Heart right ventricle (tissue), 16 donors: ENCODE data around the gene PPP2R5B. TPM values are rescaled to one million over a fixed set of nuclear protein-coding genes. Genes with fewer than 3 reads are reported as not detected.

Experiments
- ATAC-seq, 8 donors: fragments of 200-7000 bp; cut with Tn5 transposase; one replicate each; pipeline ENCODE4 v1.9.1; 2020; ENCODE audit warnings: mild to moderate bottlenecking in 8 of 8, moderate library complexity in 8 of 8, moderate number of reproducible peaks in 1 of 8
- DNase-seq, 2 donors: peaks; one replicate each; pipeline ENCODE4 v3.0.0-alpha.2; 2020
- H3K27ac ChIP-seq, 10 donors: fragments of 200-600 bp; sonication (generic) in 2 of 10; one replicate each; pipeline versions ENCODE4 v1.5.0 to v1.8.0; 2020 to 2022; ENCODE audit warnings: mild to moderate bottlenecking in 3 of 10
- H3K27me3 ChIP-seq, 7 donors: fragments of 200-600 bp; one replicate each; pipeline ENCODE4 v1.8.0; 2021 to 2022; ENCODE audit warnings: mild to moderate bottlenecking in 2 of 7
- H3K36me3 ChIP-seq, 9 donors: fragments of 200-600 bp; sonication (generic) in 1 of 9; one replicate each; pipeline versions ENCODE4 v1.5.0 to v1.8.0; 2020 to 2022; ENCODE audit warnings: mild to moderate bottlenecking in 2 of 9
- H3K4me1 ChIP-seq, 9 donors: fragments of 200-600 bp; sonication (generic) in 1 of 9; one replicate each; pipeline versions ENCODE4 v1.5.0 to v1.8.0; 2020 to 2022; ENCODE audit warnings: mild to moderate bottlenecking in 4 of 9
- H3K4me3 ChIP-seq, 10 donors: fragments of 200-600 bp; sonication (generic) in 2 of 10; one replicate each; pipeline versions ENCODE4 v1.5.0 to v1.8.0; 2020 to 2022; ENCODE audit warnings: mild to moderate bottlenecking in 7 of 10, moderate library complexity in 2 of 10
- H3K9me3 ChIP-seq, 11 donors: fragments of 200-600 bp in 10 of 11; sonication (generic) in 2 of 11; one replicate each; pipeline versions ENCODE4 v1.5.0 to v1.8.0; 2013 to 2022; ENCODE audit warnings: mild to moderate bottlenecking in 2 of 11, control low read depth in 1 of 11, moderate library complexity in 1 of 11
- WGBS, 2 donors: extraction: QIAGEN DNeasy Blood & Tissue Kit; methylation state at CpG; one replicate each; pipeline ENCODE4 v1.1.7; 2013; ENCODE audit warnings: inconsistent platforms in 1 of 2; 5-methylcytosine and 5-hydroxymethylcytosine counted together
- intact Hi-C, 10 donors: fragments of 100-400 bp; cut with DNase I; formaldehyde crosslinking; loops; one replicate each; pipeline versions ENCODE4 v1.11.1 to v1.14.2; 2022
- polyA plus RNA-seq, 2 donors: library from polyadenylated mRNA; stranded (reverse); fragments of 200-250 nt; gene quantifications; one replicate each; pipeline ENCODE4 v1.2.3, GENCODE V29; 2013
- total RNA-seq, 10 donors: library from RNA; stranded (reverse); fragmentation: NEBNext Ultra II Directional in 3 of 10; extraction: Animal tissue kit (Norgen Biotek cat#: 25700) in 3 of 10; gene quantifications; one replicate each; pipeline versions ENCODE4 v1.2.1 to v1.2.4, GENCODE V29; 2021 to 2023
- TF ChIP-seq, protein P1 (sequence below), 9 donors: fragments of 200-600 bp; sonication (generic) in 2 of 9; IDR thresholded peaks; one replicate each; pipeline versions ENCODE4 v1.5.0 to v1.8.0; 2021 to 2022; ENCODE audit warnings: antibody characterized with exemption in 9 of 9, mild to moderate bottlenecking in 5 of 9, moderate library complexity in 1 of 9
- donor health status: Arrhythmogenic right ventricular cardiomyopathy.
- donor health status: ischemic (EF 13 %, LVEDD 7.1; RV severe dilation, severe dysfunction).
- donor health status: healthy with polysubstance abuse.
- donor health status: DM: no; HTN: yes; CAD: no.
- donor health status: DM: no; HTN: no; CAD: no.
- donor health status: ischemic (EF 25% LVEDD 6.9; RV normal size, moderate dysfunction).
- donor health status: ischemic (EF 25% LVEDD 5.7; RV mildly dilated, moderate dysfunction).
- donor health status: healthy.
- donor health status: DM: yes; HTN: yes; CAD: no.
- donor health status: Ischemic cardiomyopathy.
- donor health status: ischemic (EF 35%, LVEDD 5.7; RV mildly dilated, moderate dysfunction).
- donor health status: nonischemic (EF 11% LVEDD 7.7; RV severe dilation, severe dysfunction).
- donor health status: DM: yes; HTN: yes; CAD: no.
- donor health status: PGD.
- donor health status: ischemic (EF 29% LVEDD 5.4; RV normal size, mild dysfunction).
- donor health status: nonischemic (EF 23%, LVEDD 6.1; RV moderate dilation, normal function).

Gene PPP2R5B
- total and polyA plus RNA-seq, 12 donors: 13.4 to 30.8 (median 22.3) TPM

DNA sequence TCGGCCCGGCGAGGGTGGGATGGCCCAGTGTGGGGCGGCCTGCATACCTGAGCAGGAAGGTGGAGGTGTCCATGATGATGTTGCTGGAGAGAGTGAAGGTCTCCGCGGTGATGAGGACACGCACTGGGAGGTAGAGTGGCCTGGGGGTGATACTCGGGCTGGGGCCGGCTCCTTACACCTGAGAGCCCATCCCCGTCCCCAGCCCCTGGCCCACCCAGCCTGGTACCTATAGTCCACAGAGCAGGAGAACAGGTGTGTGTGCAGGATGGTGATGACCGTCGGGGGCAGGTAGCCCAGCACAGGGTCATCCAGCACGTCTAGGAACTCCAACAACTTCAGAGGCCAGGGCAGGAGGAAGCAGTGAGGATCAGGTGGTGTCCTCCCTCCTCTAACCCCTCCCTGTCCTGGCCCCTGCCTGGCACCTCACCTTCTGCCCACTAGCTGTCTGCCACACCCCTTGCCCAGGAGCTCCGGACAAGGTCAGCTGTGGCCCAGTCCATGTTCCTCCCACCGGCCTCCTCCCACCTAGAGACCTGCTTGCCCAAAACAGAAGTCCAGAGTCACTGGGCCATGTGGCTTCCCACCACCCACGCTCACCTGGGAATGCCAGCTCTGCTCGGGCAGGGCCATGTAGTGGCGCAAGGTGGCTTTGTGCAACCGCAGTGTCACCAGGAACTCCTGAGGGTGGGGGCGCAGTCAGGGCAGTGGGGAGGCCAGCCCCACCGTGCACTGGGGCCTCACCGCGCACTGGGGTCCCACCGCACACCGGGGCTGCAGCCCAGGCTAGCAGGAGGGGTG lies 18.8 kb upstream of the PPP2R5B start:
- H3K27me3 ChIP-seq: no peaks in the 10 kb centered on the region
- WGBS, 2 donors: 95 to 96% methylated on average over 25 of the region's 25 CpGs
- no peak for DNase-seq
- intact Hi-C loops: no loop called here
- TF ChIP-seq, protein P1, sequence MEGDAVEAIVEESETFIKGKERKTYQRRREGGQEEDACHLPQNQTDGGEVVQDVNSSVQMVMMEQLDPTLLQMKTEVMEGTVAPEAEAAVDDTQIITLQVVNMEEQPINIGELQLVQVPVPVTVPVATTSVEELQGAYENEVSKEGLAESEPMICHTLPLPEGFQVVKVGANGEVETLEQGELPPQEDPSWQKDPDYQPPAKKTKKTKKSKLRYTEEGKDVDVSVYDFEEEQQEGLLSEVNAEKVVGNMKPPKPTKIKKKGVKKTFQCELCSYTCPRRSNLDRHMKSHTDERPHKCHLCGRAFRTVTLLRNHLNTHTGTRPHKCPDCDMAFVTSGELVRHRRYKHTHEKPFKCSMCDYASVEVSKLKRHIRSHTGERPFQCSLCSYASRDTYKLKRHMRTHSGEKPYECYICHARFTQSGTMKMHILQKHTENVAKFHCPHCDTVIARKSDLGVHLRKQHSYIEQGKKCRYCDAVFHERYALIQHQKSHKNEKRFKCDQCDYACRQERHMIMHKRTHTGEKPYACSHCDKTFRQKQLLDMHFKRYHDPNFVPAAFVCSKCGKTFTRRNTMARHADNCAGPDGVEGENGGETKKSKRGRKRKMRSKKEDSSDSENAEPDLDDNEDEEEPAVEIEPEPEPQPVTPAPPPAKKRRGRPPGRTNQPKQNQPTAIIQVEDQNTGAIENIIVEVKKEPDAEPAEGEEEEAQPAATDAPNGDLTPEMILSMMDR (IDR thresholded peaks at IDR 0.05): no peak
- H3K27ac ChIP-seq: no peak overlapping the region
- no peaks in the 10 kb centered on the region for H3K9me3 ChIP-seq
- H3K4me3 ChIP-seq: no peak overlapping the region
- H3K36me3 ChIP-seq: peaks cover 0 to 100% (median 85%) of the 10 kb centered on the region in 9 donors
- ATAC-seq: peak in 1 of 8 donors; percentile 4
- H3K4me1 ChIP-seq: no peaks in the 10 kb centered on the region

DNA sequence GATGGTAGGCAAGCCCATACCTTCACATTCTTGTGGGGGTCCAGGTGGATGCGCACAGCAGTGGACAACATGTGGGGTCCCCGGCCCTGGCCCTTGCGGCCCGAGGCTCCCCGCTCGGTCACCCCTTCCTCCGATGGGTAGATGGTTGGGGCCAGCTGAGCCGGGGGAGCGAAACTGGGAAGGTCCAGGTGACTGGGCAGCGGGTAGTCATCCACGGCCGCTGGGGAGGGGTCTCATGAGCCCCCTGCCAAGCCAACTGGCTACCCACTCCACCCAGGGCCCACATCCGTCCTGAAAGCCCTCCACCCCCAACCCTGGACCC lies 18.2 kb upstream of the PPP2R5B start:
- Histone ChIP-seq H3K4me1 (no peaks in the 10 kb centered on the region), H3K9me3 (no peaks in the 10 kb centered on the region), H3K4me3 (no peak overlapping the region), H3K36me3 (peaks cover 0 to 100% (median 89%) of the 10 kb centered on the region in 9 donors), H3K27me3 (no peaks in the 10 kb centered on the region), H3K27ac (no peak overlapping the region)
- intact Hi-C loops: no loop called here
- ATAC-seq (no peak), DNase-seq (no peak)
- WGBS, 2 donors: 96 to 97% methylated on average over 12 to 13 of the region's 13 CpGs
- TF ChIP-seq, protein P1 (IDR thresholded peaks at IDR 0.05): no peak

DNA sequence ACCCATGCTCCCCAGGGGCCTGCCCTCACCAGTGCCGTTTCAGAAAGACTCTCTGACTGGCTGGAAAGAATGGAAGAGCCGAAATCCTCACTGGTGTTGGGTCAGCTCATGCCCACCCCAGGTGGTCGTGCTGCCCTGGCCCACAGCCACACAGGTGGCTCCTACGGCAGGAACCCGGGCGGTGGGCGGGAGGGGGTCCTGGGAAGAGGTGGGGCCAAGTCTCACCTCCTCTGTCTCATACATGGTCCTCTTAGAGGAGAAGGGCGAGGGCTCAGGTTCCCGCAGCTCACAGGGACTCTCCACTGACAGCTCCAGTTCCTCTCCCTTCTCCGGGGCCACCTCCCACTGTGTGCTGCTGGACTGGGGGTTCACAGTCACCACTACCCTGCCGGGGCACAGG lies 15.7 kb upstream of the PPP2R5B start:
- TF ChIP-seq, protein P1 (IDR thresholded peaks at IDR 0.05): no peak
- Histone ChIP-seq H3K4me3 (no peak overlapping the region), H3K27me3 (no peaks in the 10 kb centered on the region), H3K4me1 (no peaks in the 10 kb centered on the region), H3K9me3 (no peaks in the 10 kb centered on the region), H3K36me3 (peaks cover 0 to 100% (median 91%) of the 10 kb centered on the region in 9 donors), H3K27ac (no peak overlapping the region)
- no peak for DNase-seq
- no peak for ATAC-seq
- WGBS, 2 donors: 88 to 90% methylated on average over 11 of the region's 11 CpGs
- intact Hi-C loops: no loop called here

DNA sequence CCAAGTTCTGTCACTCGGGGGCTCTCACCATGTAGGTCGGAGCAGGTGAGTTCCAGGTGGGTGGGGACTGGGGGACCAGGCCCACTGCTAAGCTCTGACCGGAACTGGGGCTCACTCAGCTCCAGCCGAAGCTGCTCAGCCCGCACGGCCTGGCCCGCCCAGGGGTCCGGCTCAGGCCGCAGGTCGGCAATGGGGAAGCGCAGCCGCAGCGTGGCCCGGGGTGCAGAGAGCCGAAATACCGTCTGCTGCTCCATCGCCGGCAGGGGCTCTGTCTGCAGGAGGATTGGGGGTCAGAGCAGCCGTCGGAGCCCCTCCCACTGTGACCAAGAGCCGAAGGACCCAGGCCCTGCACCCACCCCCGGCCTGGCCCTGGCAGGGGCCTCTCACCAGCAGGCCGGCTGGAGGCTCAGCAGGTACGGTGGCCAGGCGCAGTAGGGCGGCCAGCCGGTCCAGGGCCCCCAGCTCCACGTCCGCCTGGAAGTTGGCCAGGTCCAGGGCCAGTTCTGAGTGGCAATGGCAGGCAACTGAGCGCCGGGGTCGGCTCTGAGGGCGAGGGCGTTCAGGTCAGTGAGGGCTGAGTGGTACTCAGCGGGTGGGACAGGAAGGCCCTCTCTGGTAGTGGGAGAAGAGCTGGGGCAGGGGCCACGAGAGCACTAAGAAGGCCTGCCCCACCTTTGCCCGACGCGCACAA lies 14.7 kb upstream of the PPP2R5B start:
- no peaks in the 10 kb centered on the region for H3K27me3 ChIP-seq
- intact Hi-C loops: no loop called here
- DNase-seq: no peak
- WGBS, 2 donors: 92 to 94% methylated on average over 36 to 39 of the region's 39 CpGs
- H3K27ac ChIP-seq: no peak overlapping the region
- no peaks in the 10 kb centered on the region for H3K4me1 ChIP-seq
- TF ChIP-seq, protein P1 (IDR thresholded peaks at IDR 0.05): no peak
- ATAC-seq: no peak
- H3K4me3 ChIP-seq: no peak overlapping the region
- peaks cover 3 to 98% (median 93%) of the 10 kb centered on the region in 9 donors for H3K36me3 ChIP-seq
- no peaks in the 10 kb centered on the region for H3K9me3 ChIP-seq
